Skeletal muscle satellite cell (primary cell): ENCODE results near the gene PPP1R12B.
"Not testable (repeated sequence)": the region's sequence is repeated elsewhere in the genome, so short reads cannot be mapped to it uniquely, and the experiment has no call there.

Experiments used
- H3K27me3 ChIP-seq: 2 replicates; pipeline ENCODE4 v1.7.0; 2013; ENCODE audit warnings: low read length; ENCODE audit not compliant: control insufficient read depth, insufficient read depth
- H3K36me3 ChIP-seq: 2 replicates; pipeline ENCODE4 v1.7.0; 2013; ENCODE audit warnings: mild to moderate bottlenecking, control low read depth, low read length; ENCODE audit not compliant: insufficient read depth
- H3K4me1 ChIP-seq: 2 replicates; pipeline ENCODE4 v1.7.0; 2013; ENCODE audit warnings: low read length; ENCODE audit not compliant: control insufficient read depth, insufficient read depth
- H3K4me2 ChIP-seq: 2 replicates; pipeline ENCODE4 v1.7.0; 2013; ENCODE audit warnings: mild to moderate bottlenecking, low read length
- H3K4me3 ChIP-seq: 2 replicates; pipeline ENCODE4 v1.7.0; 2013; ENCODE audit warnings: low read length
- H3K9ac ChIP-seq: 2 replicates; pipeline ENCODE4 v1.7.0; 2013; ENCODE audit warnings: mild to moderate bottlenecking, low read depth, low read length, moderate library complexity
- H3K9me3 ChIP-seq: replicated peaks from 2 replicates; pipeline ENCODE4 v1.7.0; 2013; ENCODE audit warnings: mild to moderate bottlenecking, control low read depth, low read length

Gene PPP1R12B

DNA sequence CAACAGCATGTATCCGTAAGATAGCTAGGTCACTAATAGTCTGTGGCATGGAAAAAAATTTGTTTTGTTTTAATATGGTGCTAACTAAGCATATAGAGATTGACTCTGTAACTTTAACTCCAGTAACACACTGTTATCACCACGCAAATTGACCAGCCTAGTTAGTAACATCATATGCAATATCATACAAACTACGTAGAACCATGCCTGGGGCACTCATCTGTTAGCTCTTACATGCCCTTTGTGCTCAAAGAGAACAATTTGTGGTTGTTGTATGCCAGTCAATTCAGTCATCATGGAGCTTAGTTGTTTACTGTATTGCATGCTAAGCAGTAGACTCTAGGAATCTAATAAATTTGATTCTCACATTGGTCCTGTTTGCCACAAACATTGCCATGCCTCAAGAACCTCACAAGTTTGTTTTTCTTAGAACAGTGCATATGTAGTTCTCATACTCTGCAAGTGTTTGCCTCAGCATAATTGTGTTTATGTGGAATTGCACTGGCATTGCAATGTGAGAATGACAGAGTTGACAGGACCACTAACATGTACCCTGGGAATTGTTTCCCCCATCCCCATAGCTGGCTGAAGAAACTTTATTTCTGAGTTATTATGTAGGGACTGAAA lies 179.7 kb downstream of the PPP1R12B start:
- H3K9ac ChIP-seq, H3K36me3 ChIP-seq, H3K4me2 ChIP-seq, H3K4me3 ChIP-seq, H3K9me3 ChIP-seq, H3K27me3 ChIP-seq, H3K4me1 ChIP-seq: not testable (repeated sequence)

DNA sequence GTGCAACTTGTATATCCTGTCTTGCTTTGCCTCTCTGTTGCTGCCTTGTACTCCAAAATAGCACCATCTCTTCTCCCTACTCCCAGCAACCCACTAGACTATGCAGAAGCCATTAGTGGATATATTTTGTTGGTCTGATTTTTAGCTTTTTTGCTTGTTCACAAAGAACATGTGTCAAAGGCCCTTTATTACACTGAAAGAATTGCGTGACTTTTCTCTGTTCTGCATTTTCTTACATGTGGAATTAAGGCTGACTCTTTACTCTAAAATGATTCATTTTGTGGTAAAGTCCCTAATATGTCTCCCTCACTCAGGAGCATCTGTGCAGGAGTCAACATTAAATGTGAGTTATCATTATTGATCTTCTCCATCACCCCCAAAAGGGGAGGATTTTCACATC lies 182.2 kb downstream of the PPP1R12B start:
- not testable (repeated sequence) for H3K36me3 ChIP-seq, H3K27me3 ChIP-seq, H3K4me2 ChIP-seq, H3K9me3 ChIP-seq, H3K4me1 ChIP-seq, H3K9ac ChIP-seq, H3K4me3 ChIP-seq

DNA sequence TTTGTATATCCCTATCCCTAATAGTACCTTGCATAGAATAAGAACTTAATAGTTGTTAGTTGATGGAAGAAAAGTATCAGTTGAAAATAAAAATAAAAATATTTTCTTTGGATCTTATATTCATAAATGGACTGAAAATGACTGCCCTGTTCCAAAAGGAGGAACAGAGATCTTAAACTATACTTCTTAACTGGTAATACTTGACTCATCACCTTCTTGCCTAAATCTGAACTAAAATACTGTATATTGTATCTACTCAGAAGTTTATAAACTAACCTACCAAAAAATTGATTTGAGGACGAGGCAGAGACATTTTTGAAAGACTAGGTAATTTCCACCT lies 182.9 kb downstream of the PPP1R12B start:
- no peak overlapping the region for H3K4me3 ChIP-seq

DNA sequence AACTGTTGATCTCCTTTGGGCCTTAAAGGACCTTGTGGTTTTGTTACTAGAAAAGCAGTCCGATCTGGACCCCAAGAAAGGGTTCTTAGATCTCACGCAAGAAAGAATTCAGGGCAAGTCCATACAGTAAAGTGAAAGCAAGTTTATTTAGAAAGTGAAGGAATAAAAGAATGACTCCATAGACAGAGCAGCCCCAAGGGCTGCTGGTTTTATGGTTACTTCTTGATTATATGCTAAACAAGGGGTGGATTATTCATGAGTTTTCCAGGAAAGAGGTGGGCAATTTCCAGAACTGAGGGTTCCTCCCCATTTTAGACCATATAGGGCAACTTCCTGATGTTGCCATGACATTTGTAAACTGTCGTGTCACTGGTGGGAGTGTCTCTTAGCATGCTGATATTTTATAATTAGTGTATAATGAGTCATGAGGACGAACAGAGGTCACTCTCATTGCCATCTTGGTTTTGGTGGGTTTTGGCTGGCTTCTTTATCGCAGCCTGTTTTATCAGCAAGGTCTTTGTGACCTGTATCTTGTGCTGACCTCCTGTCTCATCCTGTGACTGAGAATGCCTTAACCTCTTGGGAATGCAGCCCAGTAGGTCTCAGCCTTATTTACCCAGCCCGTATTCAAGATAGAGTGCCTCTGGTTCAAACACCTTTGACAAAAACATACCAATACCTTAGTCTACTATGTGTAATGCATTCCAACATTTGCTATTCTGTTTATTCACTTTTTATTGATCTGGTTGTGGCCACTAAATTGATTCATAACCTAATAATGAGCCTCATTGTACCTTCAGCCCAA lies 183.5 kb downstream of the PPP1R12B start:
- H3K9me3 ChIP-seq, H3K4me2 ChIP-seq, H3K36me3 ChIP-seq, H3K4me3 ChIP-seq, H3K27me3 ChIP-seq, H3K4me1 ChIP-seq, H3K9ac ChIP-seq: not testable (repeated sequence)

More for the DNA sequence above, 182.9 kb downstream of the PPP1R12B start:
- Histone ChIP-seq H3K4me1 (no peaks in the 10 kb centered on the region), H3K9me3 (no peaks in the 10 kb centered on the region), H3K4me2 (no peak overlapping the region), H3K9ac (no peak overlapping the region), H3K27me3 (no peaks in the 10 kb centered on the region), H3K36me3 (no peaks in the 10 kb centered on the region)

DNA sequence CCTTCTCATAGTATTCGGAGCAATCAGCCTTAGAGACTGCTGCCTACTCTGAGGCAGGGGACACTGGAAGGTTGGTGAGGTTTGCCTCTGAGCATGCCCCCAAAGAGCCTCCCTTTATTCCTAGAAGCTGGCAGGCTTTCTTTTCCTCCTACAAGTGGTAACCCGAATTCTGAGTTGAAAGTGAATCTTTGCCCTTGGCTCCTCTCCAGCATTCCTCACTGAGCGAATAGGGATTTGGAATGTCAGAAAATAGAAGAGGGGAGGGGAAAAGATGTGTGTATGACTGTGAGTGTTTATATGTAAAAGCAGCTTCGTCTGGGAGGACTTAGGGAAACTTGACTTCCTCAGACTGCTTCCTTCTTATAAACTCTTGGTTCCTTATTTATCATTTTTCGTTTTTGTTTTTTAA lies 190.7 kb downstream of the PPP1R12B start:
- H3K4me3 ChIP-seq: peak overlapping the region; percentile 56

DNA sequence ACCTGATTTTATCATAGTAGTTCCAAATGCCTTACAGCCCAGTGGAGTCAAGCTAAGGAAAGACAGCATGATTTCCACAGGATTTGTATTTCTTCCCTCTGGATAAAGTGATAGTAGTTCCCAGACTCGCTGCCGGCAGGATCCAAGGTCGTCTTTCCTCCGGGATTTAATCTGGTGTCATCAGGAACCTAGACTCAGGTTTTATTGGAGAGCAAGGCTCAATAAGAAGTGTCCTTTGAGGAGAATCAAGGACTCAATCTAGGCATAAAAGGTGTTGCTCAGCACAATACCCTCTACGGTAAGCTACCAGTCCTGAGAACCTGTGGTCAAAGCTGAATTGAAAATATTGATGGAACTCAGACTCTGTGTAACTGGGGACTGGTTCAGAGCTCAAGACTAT lies 191.1 kb downstream of the PPP1R12B start:
- not testable (repeated sequence) for H3K27me3 ChIP-seq, H3K36me3 ChIP-seq, H3K9me3 ChIP-seq
- Histone ChIP-seq H3K4me1 (peaks cover 15% of the 10 kb centered on the region), H3K9ac (peak overlapping the region; percentile 68), H3K4me2 (peak overlapping the region; percentile 76), H3K4me3 (peak overlapping the region; percentile 56)

More for the DNA sequence above, 190.7 kb downstream of the PPP1R12B start:
- Histone ChIP-seq H3K4me2 (peak overlapping the region; percentile 76), H3K4me1 (peaks cover 15% of the 10 kb centered on the region), H3K9ac (peak overlapping the region; percentile 68)
- not testable (repeated sequence) for H3K9me3 ChIP-seq, H3K36me3 ChIP-seq, H3K27me3 ChIP-seq

DNA sequence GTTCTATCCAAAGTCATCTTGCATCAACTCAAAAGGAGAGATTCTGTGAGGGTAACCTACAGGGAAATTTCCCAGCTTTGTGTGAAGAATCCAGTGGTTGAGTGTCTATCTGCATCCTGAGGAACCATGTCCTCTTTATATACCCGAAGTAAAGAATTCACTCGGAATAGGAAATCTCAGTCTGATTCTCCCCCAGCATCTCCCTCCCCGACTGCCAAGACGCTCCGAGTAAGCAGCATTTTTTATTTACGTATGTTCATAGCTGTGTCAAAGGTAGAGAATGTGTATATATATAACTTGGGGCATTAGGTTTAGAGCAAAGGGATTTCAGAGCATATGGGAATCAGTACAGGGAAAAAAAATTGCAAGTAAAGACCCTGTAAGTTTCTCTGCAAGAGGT lies 191.5 kb downstream of the PPP1R12B start:
- Histone ChIP-seq H3K9me3 (no peaks in the 10 kb centered on the region), H3K27me3 (no peaks in the 10 kb centered on the region), H3K36me3 (no peaks in the 10 kb centered on the region), H3K9ac (no peak overlapping the region), H3K4me2 (peak overlapping the region; percentile 76), H3K4me3 (peak overlapping the region; percentile 56), H3K4me1 (peaks cover 15% of the 10 kb centered on the region)

DNA sequence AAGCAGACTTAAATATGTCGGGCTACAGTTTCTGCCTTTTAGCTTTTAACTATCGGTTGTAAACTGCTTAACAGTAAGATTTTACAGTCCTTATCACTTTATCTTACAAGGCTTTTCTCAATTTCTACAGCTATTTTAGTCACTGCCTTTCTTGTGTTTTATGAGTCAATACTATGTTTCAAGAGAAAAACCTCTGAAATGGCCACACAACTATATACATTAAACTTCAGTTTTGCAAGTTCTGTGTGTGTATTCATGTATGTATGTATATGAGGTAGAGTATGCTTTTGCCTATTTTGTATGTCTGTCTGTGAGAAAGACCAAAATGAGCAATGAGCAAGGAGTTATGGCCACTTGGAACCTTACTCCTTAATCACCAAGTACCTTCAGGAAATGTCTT lies 191.9 kb downstream of the PPP1R12B start:
- no peaks in the 10 kb centered on the region for H3K36me3 ChIP-seq
- no peak overlapping the region for H3K4me2 ChIP-seq
- H3K4me3 ChIP-seq: no peak overlapping the region
- H3K9me3 ChIP-seq: no peaks in the 10 kb centered on the region
- H3K9ac ChIP-seq: no peak overlapping the region
- H3K4me1 ChIP-seq: peaks cover 15% of the 10 kb centered on the region
- no peaks in the 10 kb centered on the region for H3K27me3 ChIP-seq

DNA sequence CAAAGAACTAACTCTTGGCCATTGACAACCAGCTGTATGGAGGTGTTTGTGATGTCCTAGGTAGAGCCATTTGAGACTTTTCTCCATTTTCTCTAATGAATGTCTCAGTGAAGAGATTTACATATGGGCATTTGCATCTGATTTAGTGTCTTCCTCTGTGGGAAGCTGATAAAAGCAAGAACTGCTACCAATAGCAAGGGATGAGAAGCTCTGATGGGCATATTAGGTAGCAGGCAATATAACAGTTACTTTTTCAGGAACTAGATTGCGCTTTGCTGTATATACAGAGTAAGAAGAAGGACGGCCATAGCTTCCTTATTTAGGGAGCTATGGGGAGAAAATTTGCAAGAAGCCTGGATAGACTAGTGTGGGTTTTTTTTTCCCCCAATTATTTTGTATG lies 192.4 kb downstream of the PPP1R12B start:
- not testable (repeated sequence) for H3K36me3 ChIP-seq, H3K4me3 ChIP-seq, H3K27me3 ChIP-seq, H3K9ac ChIP-seq, H3K4me2 ChIP-seq, H3K9me3 ChIP-seq
- H3K4me1 ChIP-seq: peaks cover 15% of the 10 kb centered on the region

DNA sequence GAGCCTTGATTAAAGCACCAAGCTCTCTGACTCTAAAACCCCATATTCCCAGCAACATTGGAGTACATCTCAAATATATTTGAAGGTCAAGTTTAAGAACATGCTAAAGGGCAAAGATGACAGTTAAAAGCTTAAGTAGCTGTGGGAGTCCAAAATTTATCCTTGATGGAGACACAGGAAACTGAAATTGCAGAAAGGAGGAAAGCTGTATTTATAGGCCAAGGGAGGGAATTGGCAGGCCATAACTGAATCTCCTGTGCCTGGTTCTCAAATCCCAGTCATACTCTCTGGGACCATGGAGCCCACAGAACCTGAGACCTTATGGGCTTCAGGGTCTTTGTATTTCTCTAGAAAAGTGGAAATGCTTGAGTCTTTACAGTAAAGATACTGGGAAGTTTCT lies 193.9 kb downstream of the PPP1R12B start:
- not testable (repeated sequence) for H3K4me3 ChIP-seq, H3K36me3 ChIP-seq, H3K27me3 ChIP-seq, H3K4me2 ChIP-seq, H3K9me3 ChIP-seq, H3K9ac ChIP-seq
- H3K4me1 ChIP-seq: peaks cover 15% of the 10 kb centered on the region

DNA sequence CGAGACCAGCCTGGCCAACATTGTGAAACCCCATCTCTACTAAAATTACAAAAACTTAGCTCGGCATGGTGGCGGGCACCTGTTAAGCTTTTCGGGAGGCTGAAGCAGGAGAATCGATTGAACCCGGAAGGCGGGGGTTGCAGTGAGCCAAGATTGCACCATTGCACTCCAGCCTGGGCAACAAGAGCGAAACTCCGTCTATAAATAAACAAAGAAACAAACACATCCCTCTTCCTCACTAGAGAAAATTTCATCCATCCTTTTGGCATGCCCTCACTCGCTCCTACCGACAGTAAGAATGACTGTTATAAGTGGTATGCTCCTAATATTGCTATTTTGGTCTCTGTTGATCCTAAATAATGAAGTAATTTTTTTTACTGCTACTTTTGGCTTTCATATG lies 195.0 kb downstream of the PPP1R12B start:
- not testable (repeated sequence) for H3K4me2 ChIP-seq, H3K9ac ChIP-seq, H3K9me3 ChIP-seq, H3K4me3 ChIP-seq, H3K27me3 ChIP-seq, H3K36me3 ChIP-seq
- H3K4me1 ChIP-seq: peaks cover 15% of the 10 kb centered on the region

DNA sequence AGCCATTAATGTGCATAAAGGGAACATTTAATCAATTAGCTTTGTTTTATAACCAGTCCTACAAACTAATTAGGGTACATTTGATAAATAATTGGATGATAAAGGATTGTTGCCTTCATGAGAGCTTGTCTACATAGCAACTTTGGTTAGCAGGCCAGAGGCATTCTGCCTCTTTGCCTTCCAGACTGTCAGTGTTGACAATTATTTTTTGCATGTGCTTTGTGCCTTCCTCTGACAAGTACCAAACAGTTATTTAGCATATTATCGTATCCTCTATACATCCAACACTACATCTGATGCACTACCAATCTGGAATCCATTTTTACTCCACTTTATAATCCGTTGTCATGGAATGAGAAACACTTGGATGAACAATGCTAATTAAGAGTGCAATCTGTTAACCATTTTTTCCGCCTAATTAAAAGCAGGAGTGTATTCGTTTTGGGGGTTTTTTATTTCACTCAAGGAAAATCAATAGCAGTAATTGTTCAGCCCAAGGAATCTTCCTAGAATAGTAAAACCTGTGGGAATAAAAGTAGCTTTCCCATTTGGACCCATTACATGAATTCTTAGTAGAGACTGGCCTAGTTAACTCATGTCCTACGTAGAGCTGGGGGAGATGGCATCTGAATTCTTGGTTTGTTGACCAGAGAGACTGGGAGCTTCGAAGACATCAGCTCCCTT lies 196.4 kb downstream of the PPP1R12B start:
- H3K9me3 ChIP-seq, H3K36me3 ChIP-seq, H3K4me1 ChIP-seq, H3K4me2 ChIP-seq, H3K9ac ChIP-seq, H3K4me3 ChIP-seq, H3K27me3 ChIP-seq: not testable (repeated sequence)
